A549 (cell line): ENCODE measurements around the gene CENPV. TPM values are rescaled to one million over a fixed set of nuclear protein-coding genes. Genes with fewer than 3 reads are reported as not detected.
"Not testable (repeated sequence)": the region's sequence is repeated elsewhere in the genome, so short reads cannot be mapped to it uniquely, and the experiment has no call there.

Experiments used
- ATAC-seq, 2 experiments: fragments of 200-7000 bp in 1 of 2; fragments of >200 bp in 1 of 2; cut with Nextera tagmentation in 1 of 2; cut with Tn5 transposase in 1 of 2; 3 replicates each; pipeline versions ENCODE4 v1.8.0 to v1.9.1; 2018 to 2020; ENCODE audit warnings: mild to moderate bottlenecking in 1 of 2, moderate library complexity in 1 of 2
- CTCF ChIA-PET: fragments of 300-600 bp; sonication (Branson Sonifier 250); formaldehyde crosslinking; extraction: SDS; loops from one replicate; lab custom pipeline; 2021; ENCODE audit warnings: antibody characterized with exemption, inconsistent platforms; lab: Yijun Ruan, JAX
- POLR2A ChIA-PET: fragments of 350-600 bp; formaldehyde crosslinking; extraction: SDS; loops from one replicate; lab custom pipeline; 2021; ENCODE audit warnings: antibody characterized with exemption, inconsistent platforms; lab: Yijun Ruan, JAX
- DNase-seq, 2 experiments: peaks; one replicate each; pipeline versions ENCODE4 v3.0.0 to v3.0.0-alpha.2; 2011 to 2016; ENCODE audit warnings: low read depth in 1 of 2, low spot score in 1 of 2
- FAIRE-seq: peaks from 2 replicates; lab custom pipeline; 2011; peaks lifted over from hg19 to GRCh38; lab: Jason Lieb, UNC
- H3K27ac ChIP-seq, 2 experiments: fragments of >200 bp; sonication (Bioruptor Twin); formaldehyde crosslinking; 3 replicates each; pipeline ENCODE4 v1.5.1; 2016 to 2017
- H3K4me1 ChIP-seq: fragments of >200 bp; sonication (Bioruptor Twin); formaldehyde crosslinking; 3 replicates; pipeline ENCODE4 v1.6.1; 2016
- H3K4me2 ChIP-seq: fragments of >200 bp; sonication (Bioruptor Twin); formaldehyde crosslinking; 3 replicates; pipeline ENCODE4 v1.6.1; 2016
- H3K4me3 ChIP-seq: fragments of >200 bp; sonication (Bioruptor Twin); formaldehyde crosslinking; 3 replicates; pipeline ENCODE4 v1.5.1; 2016
- H3K9me3 ChIP-seq: fragments of >200 bp; sonication (Bioruptor Twin); formaldehyde crosslinking; 3 replicates; pipeline ENCODE4 v1.6.1; 2016
- ATOH8 ChIP-seq: fragments of 250-450 bp; sonication (Bioruptor Pico); IDR thresholded peaks from 2 replicates; pipeline ENCODE4 v1.5.0; 2020; ENCODE audit warnings: low read depth, mild to moderate bottlenecking, moderate library complexity
- BHLHE40 ChIP-seq: IDR thresholded peaks from 2 replicates; pipeline ENCODE4 v1.6.1; 2012; ENCODE audit warnings: low read depth, low read length, inconsistent platforms
- CBX8 ChIP-seq: fragments of 200-600 bp; sonication (generic); IDR thresholded peaks from 2 replicates; pipeline ENCODE4 v1.6.1; 2016
- CHD2 ChIP-seq: fragments of 150-350 bp; IDR thresholded peaks from 2 replicates; pipeline ENCODE4 v1.6.1; 2014; ENCODE audit warnings: low read length; ENCODE audit not compliant: partially characterized antibody
- E2F6 ChIP-seq: IDR thresholded peaks from 2 replicates; pipeline ENCODE4 v1.6.1; 2012; ENCODE audit warnings: low read depth, borderline replicate concordance
- EHF ChIP-seq: fragments of 250-450 bp; sonication (Bioruptor Pico); IDR thresholded peaks from 2 replicates; pipeline ENCODE4 v1.5.0; 2020; ENCODE audit warnings: mild to moderate bottlenecking
- EP300 ChIP-seq, 2 experiments: fragments of >200 bp; sonication (Bioruptor Twin); formaldehyde crosslinking; IDR thresholded peaks; 2 replicates in 1 of 2; 3 replicates in 1 of 2; pipeline ENCODE4 v1.6.1; 2016 to 2017
- ESRRA ChIP-seq: fragments of 150-350 bp; IDR thresholded peaks from 2 replicates; pipeline ENCODE4 v1.6.1; 2014; ENCODE audit warnings: mild to moderate bottlenecking, low read length, borderline replicate concordance
- FOSB ChIP-seq: fragments of 250-450 bp; sonication (Bioruptor Pico); IDR thresholded peaks from 2 replicates; pipeline ENCODE4 v1.5.0; 2020; ENCODE audit warnings: mild to moderate bottlenecking, moderate library complexity
- FOXS1 ChIP-seq: fragments of 250-450 bp; sonication (Bioruptor Pico); IDR thresholded peaks from 2 replicates; pipeline ENCODE4 v1.5.0; 2020; ENCODE audit warnings: mild to moderate bottlenecking, moderate library complexity
- GATA3 ChIP-seq: IDR thresholded peaks from 2 replicates; pipeline ENCODE4 v1.6.1; 2012; ENCODE audit warnings: borderline replicate concordance
- HES2 ChIP-seq: fragments of >200 bp; sonication (Bioruptor Twin); formaldehyde crosslinking; IDR thresholded peaks from 2 replicates; pipeline ENCODE4 v1.6.1; 2016
- HOXA7 ChIP-seq: fragments of 250-450 bp; sonication (Bioruptor Pico); IDR thresholded peaks from 2 replicates; pipeline ENCODE4 v1.5.0; 2020; ENCODE audit warnings: mild to moderate bottlenecking, moderate library complexity
- HOXB13 ChIP-seq: fragments of 250-450 bp; sonication (Bioruptor Pico); IDR thresholded peaks from 2 replicates; pipeline ENCODE4 v1.5.0; 2020; ENCODE audit warnings: low read depth, mild to moderate bottlenecking, moderate library complexity
- JUN ChIP-seq, 2 experiments: fragments of >200 bp; sonication (Bioruptor Twin); formaldehyde crosslinking; IDR thresholded peaks; 2 replicates in 1 of 2; 3 replicates in 1 of 2; pipeline ENCODE4 v1.6.1; 2016 to 2017
- JUNB ChIP-seq: fragments of >200 bp; sonication (Bioruptor Twin); formaldehyde crosslinking; IDR thresholded peaks from 2 replicates; pipeline ENCODE4 v1.6.1; 2016
- MAFK ChIP-seq: fragments of 450-650 bp; IDR thresholded peaks from 2 replicates; pipeline ENCODE4 v1.6.1; 2014; ENCODE audit not compliant: partially characterized antibody
- MAZ ChIP-seq: fragments of 150-350 bp; IDR thresholded peaks from 2 replicates; pipeline ENCODE4 v1.6.1; 2014; ENCODE audit warnings: antibody characterized with exemption, low read depth, low read length, borderline replicate concordance
- NFE2L2 ChIP-seq: fragments of 150-350 bp; conservative IDR thresholded peaks from 2 replicates; pipeline ENCODE4 v1.6.1; 2014; ENCODE audit warnings: low read length
- NR3C1 ChIP-seq: fragments of >200 bp; sonication (Bioruptor Twin); formaldehyde crosslinking; IDR thresholded peaks from 3 replicates; pipeline ENCODE4 v1.6.1; 2017
- PBX3 ChIP-seq: IDR thresholded peaks from 2 replicates; pipeline ENCODE4 v1.6.1; 2012
- POLR2AphosphoS2 ChIP-seq: conservative IDR thresholded peaks from 2 replicates; pipeline ENCODE4 v1.6.1; 2012; ENCODE audit warnings: low read length, improper control_type of control experiment, inconsistent platforms
- RCOR1 ChIP-seq: fragments of 150-350 bp; IDR thresholded peaks from 2 replicates; pipeline ENCODE4 v1.6.1; 2014; ENCODE audit warnings: antibody characterized with exemption, low read length, low read depth
- SMC3 ChIP-seq: fragments of >200 bp; sonication (Bioruptor Twin); formaldehyde crosslinking; IDR thresholded peaks from 3 replicates; pipeline ENCODE4 v1.6.1; 2018; ENCODE audit warnings: inconsistent platforms
- SREBF2 ChIP-seq: fragments of 450-650 bp; IDR thresholded peaks from 2 replicates; pipeline ENCODE4 v1.6.1; 2014; ENCODE audit warnings: mild to moderate bottlenecking, moderate library complexity
- ZC3H11A ChIP-seq: fragments of 450-650 bp; IDR thresholded peaks from 2 replicates; pipeline ENCODE4 v1.6.1; 2014; ENCODE audit warnings: antibody characterized with exemption, mild to moderate bottlenecking
- ZFP36 ChIP-seq: fragments of 450-650 bp; IDR thresholded peaks from 2 replicates; pipeline ENCODE4 v1.6.1; 2014; ENCODE audit warnings: borderline replicate concordance; ENCODE audit not compliant: partially characterized antibody
- ZNF302 ChIP-seq: fragments of 250-450 bp; sonication (Bioruptor Pico); IDR thresholded peaks from 2 replicates; pipeline ENCODE4 v1.9.0; 2021; ENCODE audit warnings: inconsistent platforms, mild to moderate bottlenecking, moderate library complexity
- WGBS: methylation state at CpG from one replicate; pipeline ENCODE4 v1.1.6; 2017; ENCODE audit errors: missing lambda C conversion rate; 5-methylcytosine and 5-hydroxymethylcytosine counted together
- polyA plus RNA-seq, 4 experiments: library from polyadenylated mRNA; depleted of rRNA in 3 of 4; stranded (reverse); fragments of >200 nt; fragmentation: RNase III in 1 of 4; extraction: RNeasy Plus Mini Kit Qiagen cat#74134 plus additional on column Dnase treatment in 1 of 4; gene quantifications; 2 replicates in 3 of 4; 3 replicates in 1 of 4; pipeline ENCODE4 v1.2.3, GENCODE V29; 2011 to 2017
- TF ChIP-seq, protein P1 (sequence below): fragments of 250-450 bp; sonication (Bioruptor Pico); IDR thresholded peaks from 2 replicates; pipeline ENCODE4 v1.5.0; 2021; ENCODE audit warnings: mild to moderate bottlenecking, moderate library complexity, borderline replicate concordance
- TF ChIP-seq, protein P2 (sequence below): IDR thresholded peaks from 2 replicates; pipeline ENCODE4 v1.6.1; 2012

Gene CENPV
- polyA plus RNA-seq, 2 of the 4 experiments (the other 2 are of a cell fraction): 112 to 202 TPM

GRCh38 chr17:16353317-16354174, at the start of gene CENPV (continued):
- TF ChIP-seq, protein P1, sequence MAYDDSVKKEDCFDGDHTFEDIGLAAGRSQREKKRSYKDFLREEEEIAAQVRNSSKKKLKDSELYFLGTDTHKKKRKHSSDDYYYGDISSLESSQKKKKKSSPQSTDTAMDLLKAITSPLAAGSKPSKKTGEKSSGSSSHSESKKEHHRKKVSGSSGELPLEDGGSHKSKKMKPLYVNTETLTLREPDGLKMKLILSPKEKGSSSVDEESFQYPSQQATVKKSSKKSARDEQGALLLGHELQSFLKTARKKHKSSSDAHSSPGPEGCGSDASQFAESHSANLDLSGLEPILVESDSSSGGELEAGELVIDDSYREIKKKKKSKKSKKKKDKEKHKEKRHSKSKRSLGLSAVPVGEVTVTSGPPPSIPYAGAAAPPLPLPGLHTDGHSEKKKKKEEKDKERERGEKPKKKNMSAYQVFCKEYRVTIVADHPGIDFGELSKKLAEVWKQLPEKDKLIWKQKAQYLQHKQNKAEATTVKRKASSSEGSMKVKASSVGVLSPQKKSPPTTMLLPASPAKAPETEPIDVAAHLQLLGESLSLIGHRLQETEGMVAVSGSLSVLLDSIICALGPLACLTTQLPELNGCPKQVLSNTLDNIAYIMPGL: peak; percentile 28; the same call in 1 of the 2 replicates
- TF ChIP-seq JUN (IDR thresholded peaks at IDR 0.05) (peak; percentile 40 to 86; a peak in 3 of 5 replicates), ZNF302 (CRISPR knock-in tag) (no peak), NR3C1 (no peak), CHD2 (peak; percentile 85), RCOR1 (no peak), EHF (CRISPR knock-in tag) (no peak), JUNB (no peak), HES2 (no peak), BHLHE40 (no peak)

DNA sequence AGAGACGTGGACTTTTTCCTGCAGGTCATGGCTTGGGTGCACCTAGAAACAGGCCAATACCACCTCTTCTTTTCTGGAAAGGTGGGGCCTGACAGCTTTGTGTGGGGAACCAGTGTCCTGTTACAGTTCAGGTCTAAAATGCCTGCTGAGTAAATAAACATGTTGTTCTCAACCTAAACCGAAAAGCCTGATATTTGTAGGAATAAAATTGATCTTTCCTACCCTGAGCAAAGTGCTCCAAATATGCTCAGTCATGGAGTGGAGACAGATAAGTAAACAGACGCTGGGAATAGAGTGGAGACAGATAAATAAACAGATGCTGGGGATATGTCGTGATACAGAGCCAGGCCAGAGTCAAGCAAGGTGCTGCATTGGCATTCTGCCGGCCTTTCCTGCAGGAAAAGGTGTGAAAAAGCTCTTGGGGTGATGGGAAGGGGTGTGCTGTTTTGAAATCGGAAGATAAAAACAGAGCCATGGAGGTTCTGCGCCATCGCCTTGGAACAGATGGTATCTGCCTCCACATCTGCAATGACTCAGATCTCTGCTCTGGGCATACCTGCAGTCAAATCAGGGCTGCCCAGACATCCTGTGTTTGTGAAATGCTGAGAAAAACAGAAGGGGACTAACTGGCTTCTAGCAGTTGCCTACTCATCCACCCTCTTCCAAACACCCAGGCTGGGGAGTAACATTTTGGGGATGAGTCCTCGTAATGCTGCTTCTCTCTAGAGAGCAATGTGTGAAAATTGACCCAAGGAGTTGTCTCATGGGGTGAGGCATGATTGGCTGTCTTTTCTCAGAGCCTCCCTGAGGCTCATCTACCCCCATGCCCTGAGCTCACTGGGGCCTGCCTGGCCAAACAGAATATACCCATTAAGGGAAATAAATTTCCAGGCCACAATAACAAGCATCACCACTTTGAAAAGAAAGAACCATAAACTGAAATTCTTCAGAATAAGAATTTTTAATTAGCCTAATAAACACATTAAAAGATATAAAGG, 45.3 kb upstream of the CENPV start:
- WGBS: 55% methylated on average over 9 of the region's 9 CpGs
- DNase-seq (no peak), FAIRE-seq (no peak), ATAC-seq (peak; percentile 44 to 68; a peak in 4 of 6 replicates)
- no peak for TF ChIP-seq SMC3
- no peak for TF ChIP-seq ZFP36
- peak; percentile 41; the same call in 1 of the 2 replicates for TF ChIP-seq NFE2L2
- no peak for TF ChIP-seq PBX3
- TF ChIP-seq ATOH8 (CRISPR knock-in tag): no peak
- TF ChIP-seq POLR2AphosphoS2: no peak
- TF ChIP-seq ZNF302 (CRISPR knock-in tag): no peak
- TF ChIP-seq FOSB (CRISPR knock-in tag): no peak
- TF ChIP-seq FOXS1 (CRISPR knock-in tag): no peak
- TF ChIP-seq HOXB13 (CRISPR knock-in tag): no peak
- no peak for TF ChIP-seq SREBF2
- no peak for TF ChIP-seq EP300 (IDR thresholded peaks at IDR 0.05)
- TF ChIP-seq HOXA7 (CRISPR knock-in tag): no peak
- TF ChIP-seq E2F6: no peak
- no peak for TF ChIP-seq CBX8
- TF ChIP-seq ESRRA: no peak
- TF ChIP-seq JUNB: no peak
- no peak for TF ChIP-seq JUN (IDR thresholded peaks at IDR 0.05)
- TF ChIP-seq MAZ: no peak
- TF ChIP-seq ZC3H11A: no peak
- TF ChIP-seq MAFK: peak; percentile 50
- TF ChIP-seq GATA3: peak; percentile 41; the same call in 1 of the 2 replicates
- TF ChIP-seq, protein P2, sequence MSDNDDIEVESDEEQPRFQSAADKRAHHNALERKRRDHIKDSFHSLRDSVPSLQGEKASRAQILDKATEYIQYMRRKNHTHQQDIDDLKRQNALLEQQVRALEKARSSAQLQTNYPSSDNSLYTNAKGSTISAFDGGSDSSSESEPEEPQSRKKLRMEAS: no peak
- no peak for TF ChIP-seq NR3C1
- peak overlapping the region; percentile 29 to 55; a peak in 4 of 6 replicates for H3K27ac ChIP-seq
- peak overlapping the region; percentile 46 for H3K4me2 ChIP-seq
- peaks cover 13% of the 10 kb centered on the region for H3K4me1 ChIP-seq
- ChIA-PET CTCF (interaction anchor here (1.1 kb wide), 1 partner anchor 18 kb away, joined by 3 read pairs; no protein-coding TSS in a partner anchor), POLR2A (interaction anchor here (0.7 kb wide), 1 partner anchor 52 kb away, joined by 4 read pairs; no protein-coding TSS in a partner anchor)
- H3K9me3 ChIP-seq: no peaks in the 10 kb centered on the region
- no peak overlapping the region for H3K4me3 ChIP-seq

- Histone ChIP-seq H3K27ac (peak overlapping the region in 1 of 2 experiments; percentile 32; a peak in 1 of 6 replicates), H3K4me1 (peaks cover 13% of the 10 kb centered on the region)
- peak; percentile 44 to 50; a peak in 4 of 6 replicates for ATAC-seq
- H3K4me2 ChIP-seq, H3K9me3 ChIP-seq, DNase-seq, FAIRE-seq, POLR2A ChIA-PET, H3K4me3 ChIP-seq: not testable (repeated sequence)
- WGBS: 83% methylated on average over 2 of the region's 2 CpGs
- CTCF ChIA-PET: interaction anchor here (0.9 kb wide), 1 partner anchor 125 kb away, joined by 3 read pairs; no protein-coding TSS in a partner anchor
These were observed 43.4 kb upstream of the CENPV start for GRCh38 chr17:16396693-16397092.
